OCI-LY1 (cell line): Measurements from ENCODE around the gene AUH.

Source experiments
- CTCF ChIP-seq: fragments of 200-600 bp; sonication (generic), shearing (Covaris generic); IDR thresholded peaks from 2 replicates; pipeline ENCODE4 v1.5.1; 2017; ENCODE audit warnings: mild to moderate bottlenecking, antibody characterized with exemption, low read length, moderate library complexity, mixed read lengths
- EZH2 ChIP-seq: fragments of 200-600 bp; sonication (generic), shearing (Covaris generic); IDR thresholded peaks from 2 replicates; pipeline ENCODE4 v1.8.0; 2017; ENCODE audit warnings: borderline replicate concordance, mixed run types, mild to moderate bottlenecking, antibody characterized with exemption, low read length, moderate library complexity, mixed read lengths

GRCh38 chr9:91398926-91399325, 37.2 kb upstream of the AUH start:
- TF ChIP-seq CTCF (no peak), EZH2 (no peak)
